K562 (cell line): ENCODE measurements around the gene GUCY1A2. TPM values are rescaled to one million over a fixed set of nuclear protein-coding genes. Genes with fewer than 3 reads are reported as not detected.

Experiments used
- ATAC-seq: fragments of 200-7000 bp; cut with Tn5 transposase; 3 replicates; pipeline ENCODE4 v1.9.1; 2020; ENCODE audit warnings: moderate library complexity
- BruUV-seq: library from RNA; stranded (reverse); fragments of 400-500 nt; replicated peaks from 2 replicates; lab custom pipeline; 2021; lab: Mats Ljungman, UMichigan
- CTCF ChIA-PET: fragments of 300-600 bp; formaldehyde crosslinking; extraction: SDS; loops from one replicate; lab custom pipeline; 2021; ENCODE audit warnings: low intra/inter-chr PET ratio; lab: Yijun Ruan, JAX
- POLR2A ChIA-PET: fragments of 300-600, 350-650 bp; sonication (Branson Sonifier 250); formaldehyde crosslinking; extraction: SDS; loops from one replicate; lab custom pipeline; 2021; ENCODE audit warnings: antibody characterized with exemption, inconsistent platforms; lab: Yijun Ruan, JAX
- DNase-seq, 4 experiments: peaks; one replicate each; pipeline versions ENCODE4 v3.0.0 to v3.0.0-alpha.2; 2011 to 2018; ENCODE audit warnings: low spot score in 3 of 4, mixed read lengths in 3 of 4; ENCODE audit errors: extremely low read depth in 1 of 4
- FAIRE-seq: peaks from 2 replicates; lab custom pipeline; 2011; peaks lifted over from hg19 to GRCh38; lab: Jason Lieb, UNC
- H2AFZ ChIP-seq: 2 replicates; pipeline ENCODE4 v1.6.0; 2011; ENCODE audit warnings: low read depth, low read length, control low read depth, inconsistent platforms
- H3K27ac ChIP-seq: fragments of 200-600 bp; 3 replicates; pipeline ENCODE4 v1.8.0; 2011; ENCODE audit warnings: low read depth, mild to moderate bottlenecking, control low read depth, inconsistent platforms, low read length, moderate library complexity, mixed read lengths; ENCODE audit errors: extremely low read depth
- H3K27me3 ChIP-seq, 2 experiments: fragments of 300-600 bp in 1 of 2; 2 replicates in 1 of 2; 3 replicates in 1 of 2; pipeline versions ENCODE4 v1.6.0 to v1.8.0; 2011; ENCODE audit warnings: inconsistent platforms in 2 of 2, low read length in 2 of 2, mild to moderate bottlenecking in 1 of 2, mixed read lengths in 1 of 2, moderate library complexity in 1 of 2; ENCODE audit not compliant: control insufficient read depth in 2 of 2, insufficient read depth in 2 of 2
- H3K36me3 ChIP-seq: fragments of 300-600 bp; 3 replicates; pipeline ENCODE4 v1.8.0; 2011; ENCODE audit warnings: mild to moderate bottlenecking, low read length, inconsistent platforms; ENCODE audit not compliant: control insufficient read depth, insufficient read depth
- H3K4me1 ChIP-seq, 2 experiments: fragments of 200-600 bp in 1 of 2; replicated peaks in 1 of 2; 2 replicates in 1 of 2; 3 replicates in 1 of 2; pipeline versions ENCODE4 v1.5.1 to v1.8.0; 2011; ENCODE audit warnings: inconsistent platforms in 2 of 2, low read length in 2 of 2, mild to moderate bottlenecking in 1 of 2, mixed read lengths in 1 of 2, moderate library complexity in 1 of 2; ENCODE audit not compliant: control insufficient read depth in 2 of 2, insufficient read depth in 2 of 2
- H3K4me2 ChIP-seq: 2 replicates; pipeline ENCODE4 v1.6.1; 2011; ENCODE audit warnings: low read length, control low read depth, inconsistent platforms, mixed read lengths; ENCODE audit not compliant: insufficient read depth
- H3K4me3 ChIP-seq: fragments of 200-600 bp; sonication (generic), shearing (Covaris generic); 2 replicates; pipeline ENCODE4 v1.5.1; 2016; ENCODE audit warnings: control low read depth, inconsistent platforms
- H3K79me2 ChIP-seq: fragments of 200-600 bp; 3 replicates; pipeline ENCODE4 v1.8.0; 2011; ENCODE audit warnings: low read length, inconsistent platforms; ENCODE audit not compliant: control insufficient read depth, insufficient read depth
- H3K9ac ChIP-seq, 2 experiments: 2 replicates each; pipeline versions ENCODE4 v1.6.0 to v1.6.1; 2011; ENCODE audit warnings: low read depth in 2 of 2, low read length in 2 of 2, control low read depth in 1 of 2, inconsistent platforms in 1 of 2, mild to moderate bottlenecking in 1 of 2, mixed read lengths in 1 of 2; ENCODE audit not compliant: insufficient read depth in 1 of 2
- H3K9me1 ChIP-seq: one replicate; pipeline ENCODE4 v1.6.0; 2011; ENCODE audit warnings: inconsistent platforms, mild to moderate bottlenecking, low read length, moderate library complexity; ENCODE audit not compliant: control insufficient read depth, insufficient read depth
- H3K9me3 ChIP-seq: replicated peaks from 2 replicates; pipeline ENCODE4 v1.5.1; 2011; ENCODE audit warnings: low read depth, low read length, inconsistent platforms; ENCODE audit not compliant: control insufficient read depth, insufficient read depth
- H4K20me1 ChIP-seq: replicated peaks from 2 replicates; pipeline ENCODE4 v1.6.1; 2011; ENCODE audit warnings: low read length, inconsistent platforms, mixed read lengths; ENCODE audit not compliant: control insufficient read depth, insufficient read depth
- CBFB ChIP-seq: sonication (generic); formaldehyde crosslinking; IDR thresholded peaks from 2 replicates; pipeline ENCODE4 v1.4.0; 2020; ENCODE audit warnings: mild to moderate bottlenecking, missing genetic modification reagents
- CTCF ChIP-seq, 3 experiments: IDR thresholded peaks in 2 of 3; conservative IDR thresholded peaks in 1 of 3; 2 replicates each; pipeline ENCODE4 v1.5.1; 2011 to 2012; ENCODE audit warnings: low read length in 3 of 3, mild to moderate bottlenecking in 3 of 3, control low read depth in 2 of 3, improper control_type of control experiment in 1 of 3, inconsistent platforms in 1 of 3, low read depth in 1 of 3, mixed read lengths in 1 of 3, moderate library complexity in 1 of 3; ENCODE audit not compliant: insufficient read depth in 2 of 3
- HSF4 ChIP-seq: fragments of 250-450 bp; sonication (Bioruptor Pico); IDR thresholded peaks from 2 replicates; pipeline ENCODE4 v2.1.2; 2022; ENCODE audit warnings: mild to moderate bottlenecking, moderate library complexity, borderline replicate concordance
- ID3 ChIP-seq, 2 experiments: fragments of 250-450 bp in 1 of 2; fragments of 450-650 bp in 1 of 2; sonication (Bioruptor Pico) in 1 of 2; IDR thresholded peaks; 2 replicates each; pipeline versions ENCODE4 v1.6.1 to v1.8.0; 2016 to 2021; ENCODE audit warnings: mild to moderate bottlenecking in 2 of 2, moderate library complexity in 2 of 2, missing compliant biosample characterization in 1 of 2, missing genetic modification characterization in 1 of 2
- JUNB ChIP-seq: fragments of 450-650 bp; formaldehyde crosslinking; conservative IDR thresholded peaks from 2 replicates; pipeline ENCODE4 v1.4.0; 2020; ENCODE audit warnings: mild to moderate bottlenecking
- KDM4B ChIP-seq, 2 experiments: fragments of 450-650 bp in 1 of 2; sonication (generic) in 1 of 2; IDR thresholded peaks; 2 replicates each; pipeline ENCODE4 v1.6.1; 2016 to 2017; ENCODE audit warnings: borderline replicate concordance in 2 of 2, antibody characterized with exemption in 1 of 2, low read depth in 1 of 2, mild to moderate bottlenecking in 1 of 2
- KHSRP ChIP-seq: fragments of 450-650 bp; IDR thresholded peaks from 2 replicates; pipeline ENCODE4 v1.6.1; 2017
- MLLT1 ChIP-seq, 2 experiments: fragments of 450-650 bp; IDR thresholded peaks; 2 replicates each; pipeline ENCODE4 v1.6.1; 2016
- NBN ChIP-seq: fragments of 450-650 bp; IDR thresholded peaks from 2 replicates; pipeline ENCODE4 v1.6.1; 2016; ENCODE audit warnings: low read depth, mild to moderate bottlenecking
- SRSF9 ChIP-seq: fragments of 200-400 bp; formaldehyde crosslinking; IDR thresholded peaks from 2 replicates; pipeline ENCODE4 v1.6.1; 2017; ENCODE audit warnings: low read depth, low read length, borderline replicate concordance
- TGIF2 ChIP-seq: sonication (generic); formaldehyde crosslinking; IDR thresholded peaks from 2 replicates; pipeline ENCODE4 v1.8.1; 2022; ENCODE audit warnings: mild to moderate bottlenecking, missing genetic modification reagents, moderate library complexity
- TSC22D4 ChIP-seq: fragments of 450-650 bp; IDR thresholded peaks from 2 replicates; pipeline ENCODE4 v1.6.1; 2016; ENCODE audit warnings: missing genetic modification characterization, missing biosample characterization, control low read depth
- WGBS: fragments of 100-300 bp; shearing (Covaris generic); methylation state at CpG from one replicate; pipeline ENCODE4 v1.1.6; 2016; ENCODE audit warnings: low coverage, mixed read lengths; ENCODE audit not compliant: insufficient coverage; ENCODE audit errors: missing lambda C conversion rate; 5-methylcytosine and 5-hydroxymethylcytosine counted together
- in situ Hi-C: fragments of 300-500 bp; cut with MboI; formaldehyde crosslinking; loops from 4 replicates; pipeline ENCODE4 v1.15.0; 2018; ENCODE audit warnings: inconsistent platforms, mixed read lengths
- intact Hi-C: fragments of 100-400 bp; cut with micrococcal nuclease; formaldehyde crosslinking; loops from 2 replicates; pipeline ENCODE4 v1.14.2; 2022
- polyA plus RNA-seq, 8 experiments: library from polyadenylated mRNA; depleted of rRNA in 4 of 8; stranded (reverse) in 5 of 8; unstranded in 3 of 8; fragments of >200 nt; fragmentation: Nextera tagmentation in 2 of 8; fragmentation: Illumina TruSeq in 1 of 8; extraction: Ambion mirVana in 2 of 8; extraction: Trizol in 1 of 8; gene quantifications; 2 replicates each; pipeline versions ENCODE4 v1.2.1 to v1.2.3, GENCODE V29; 2011 to 2014; ENCODE audit warnings: inconsistent platforms in 1 of 8, missing spikeins in 1 of 8
- total RNA-seq, 7 experiments: library from RNA; depleted of rRNA in 6 of 7; stranded (reverse); fragments of >200 nt in 6 of 7; fragmentation: Illumina TruSeq in 2 of 7; extraction: Trizol in 2 of 7; gene quantifications; 2 replicates each; pipeline versions ENCODE4 v1.2.1 to v1.2.3, GENCODE V29; 2011 to 2021; ENCODE audit warnings: low replicate concordance in 1 of 7

Gene GUCY1A2
- total and polyA plus RNA-seq, 9 of the 15 experiments (the other 6 are each of a cell fraction or from before 2014, with no cell fraction given) = under 0.01 to 0.04 TPM; not detected in 7

GRCh38 chr11:106939157-106939556 is 79.1 kb downstream of the GUCY1A2 start:
- Histone ChIP-seq H4K20me1 (no peaks in the 10 kb centered on the region), H3K9ac (no peak overlapping the region), H3K27me3 (no peaks in the 10 kb centered on the region), H3K4me1 (no peaks in the 10 kb centered on the region), H3K4me3 (no peak overlapping the region), H3K9me1 (no peaks in the 10 kb centered on the region), H3K36me3 (no peaks in the 10 kb centered on the region), H3K4me2 (no peak overlapping the region), H3K79me2 (no peaks in the 10 kb centered on the region), H3K27ac (no peak overlapping the region), H2AFZ (no peak overlapping the region)
- no TSS peak for BruUV-seq
- POLR2A ChIA-PET = no interaction called here
- 0% methylated on average over 2 of the region's 2 CpGs for WGBS
- CTCF ChIA-PET = no interaction called here
- intact Hi-C loops = no loop called here
- FAIRE-seq (no peak), DNase-seq (no peak)
- TF ChIP-seq MLLT1 (IDR thresholded peaks at IDR 0.05) (no peak), HSF4 (CRISPR knock-in tag) (no peak), TSC22D4 (tag) (no peak)
- TF ChIP-seq, all 486 proteins: peak for 0
- in situ Hi-C loops = no loop called here
- H3K9me3 ChIP-seq = no peaks in the 10 kb centered on the region; the same call in 1 of the 2 replicates
- no peak for ATAC-seq

GRCh38 chr11:106937111-106937510 is 81.2 kb downstream of the GUCY1A2 start:
- Histone ChIP-seq H3K4me1 (no peaks in the 10 kb centered on the region), H3K4me3 (no peak overlapping the region), H3K27ac (no peak overlapping the region), H3K9me3 (no peaks in the 10 kb centered on the region; the same call in 1 of the 2 replicates), H3K9ac (no peak overlapping the region), H4K20me1 (no peaks in the 10 kb centered on the region), H3K4me2 (no peak overlapping the region), H3K79me2 (no peaks in the 10 kb centered on the region), H3K36me3 (no peaks in the 10 kb centered on the region), H3K27me3 (no peaks in the 10 kb centered on the region), H3K9me1 (no peaks in the 10 kb centered on the region), H2AFZ (no peak overlapping the region)
- BruUV-seq = no TSS peak
- POLR2A ChIA-PET = no interaction called here
- intact Hi-C loops = no loop called here
- in situ Hi-C loops = no loop called here
- ATAC-seq (no peak), FAIRE-seq (no peak), DNase-seq (no peak)
- CTCF ChIA-PET = no interaction called here
- WGBS = 0% methylated on average over 1 of the region's 1 CpG
- TF ChIP-seq ID3 (CRISPR knock-in tag; IDR thresholded peaks at IDR 0.05) (no peak), ID3 (tag; IDR thresholded peaks at IDR 0.05) (no peak), KDM4B (IDR thresholded peaks at IDR 0.05; ENCODE audit: borderline replicate concordance in 2 of 2, low read depth in 1 of 2) (no peak), SRSF9 (no peak), TGIF2 (CRISPR knock-in tag) (no peak), JUNB (CRISPR knock-in tag) (no peak), NBN (no peak), CBFB (CRISPR knock-in tag) (no peak), KHSRP (no peak), CTCF (IDR thresholded peaks at IDR 0.05 in 2 of 3, conservative IDR thresholded peaks at IDR 0.05 in 1 of 3; ENCODE audit: insufficient read depth in 2 of 3, low read depth in 1 of 3, low read length in 3 of 3) (no peak)
